ENCODE results near the gene EXTL1.

- TF ChIP-seq POLR2A (IDR thresholded peaks at IDR 0.05) (no peak), CTCF (IDR thresholded peaks at IDR 0.05) (no peak)
Observed at GRCh38 chr1:26084844-26085243, 63.3 kb downstream of the EXTL1 start.
